ENCODE data around the gene SRGAP1. TPM values are rescaled to one million over a fixed set of nuclear protein-coding genes. Genes with fewer than 3 reads are reported as not detected.

SRGAP1 gene
- total and polyA plus RNA-seq, 9 of the 15 experiments (the other 6 are each of a cell fraction or from before 2014, with no cell fraction given) = 0.01 to 0.13 (median 0.04) TPM; not detected in 3

DNA sequence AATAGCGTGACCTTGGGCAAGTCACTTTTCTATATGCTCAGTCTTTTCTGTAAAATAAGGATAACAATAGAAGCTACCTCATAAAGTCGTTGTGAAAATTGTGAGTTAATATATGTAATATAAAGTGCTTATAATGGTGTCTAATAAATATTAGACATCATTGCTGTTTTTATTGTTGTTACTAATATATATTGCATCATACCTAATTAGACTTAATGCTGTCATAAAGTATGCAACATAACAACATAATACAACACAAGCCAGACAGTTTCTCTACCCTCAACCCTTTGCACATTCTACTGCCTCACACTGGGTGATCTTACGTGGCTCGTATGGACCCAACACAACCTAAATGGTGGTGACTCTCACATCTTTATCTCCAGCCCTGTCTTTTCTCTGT lies 240.7 kb downstream of the SRGAP1 start:
- no TSS peak for BruUV-seq (replicated peaks)
- H3K4me3 ChIP-seq = no peak overlapping the region
- no peaks in the 10 kb centered on the region for H3K9me3 ChIP-seq (replicated peaks; ENCODE audit: control insufficient read depth, insufficient read depth, low read depth, low read length)
- DNase-seq (ENCODE audit: extremely low read depth in 1 of 4, low spot score in 3 of 4) (no peak), FAIRE-seq (no peak), ATAC-seq (no peak)
- no peaks in the 10 kb centered on the region for H3K79me2 ChIP-seq (ENCODE audit: control insufficient read depth, insufficient read depth, low read length)
- no peaks in the 10 kb centered on the region for H3K9me1 ChIP-seq (ENCODE audit: control insufficient read depth, insufficient read depth, low read length)
- intact Hi-C loops (cut with micrococcal nuclease) (no loop called here), in situ Hi-C loops (cut with MboI) (no loop called here)
- no peak overlapping the region for H2AFZ ChIP-seq (ENCODE audit: low read depth, low read length)
- H3K4me2 ChIP-seq (ENCODE audit: insufficient read depth, low read length) = no peak overlapping the region
- no peak overlapping the region for H3K9ac ChIP-seq (ENCODE audit: insufficient read depth in 1 of 2, low read depth in 2 of 2, low read length in 2 of 2)
- 0% methylated on average over 4 of the region's 4 CpGs for WGBS (ENCODE audit: insufficient coverage, low coverage, missing lambda C conversion rate)
- POLR2A ChIA-PET = interaction anchor here (1.8 kb wide), 1 partner anchor 10 kb away, joined by 4 read pairs; no protein-coding TSS in a partner anchor
- H3K27me3 ChIP-seq (ENCODE audit: control insufficient read depth in 2 of 2, insufficient read depth in 2 of 2, low read length in 2 of 2) = no peaks in the 10 kb centered on the region; a peak in 2 of 5 replicates
- H4K20me1 ChIP-seq (replicated peaks; ENCODE audit: control insufficient read depth, insufficient read depth, low read length) = no peaks in the 10 kb centered on the region
- CTCF ChIA-PET (ENCODE audit: low intra/inter-chr PET ratio) = no interaction called here
- TF ChIP-seq, protein P1, sequence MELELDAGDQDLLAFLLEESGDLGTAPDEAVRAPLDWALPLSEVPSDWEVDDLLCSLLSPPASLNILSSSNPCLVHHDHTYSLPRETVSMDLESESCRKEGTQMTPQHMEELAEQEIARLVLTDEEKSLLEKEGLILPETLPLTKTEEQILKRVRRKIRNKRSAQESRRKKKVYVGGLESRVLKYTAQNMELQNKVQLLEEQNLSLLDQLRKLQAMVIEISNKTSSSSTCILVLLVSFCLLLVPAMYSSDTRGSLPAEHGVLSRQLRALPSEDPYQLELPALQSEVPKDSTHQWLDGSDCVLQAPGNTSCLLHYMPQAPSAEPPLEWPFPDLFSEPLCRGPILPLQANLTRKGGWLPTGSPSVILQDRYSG (tag; conservative IDR thresholded peaks at IDR 0.05; ENCODE audit: low read depth) = no peak
- TF ChIP-seq CEBPG (CRISPR knock-in tag; IDR thresholded peaks at IDR 0.05) = no peak
- TF ChIP-seq CEBPG (tag; conservative IDR thresholded peaks at IDR 0.05 in 1 of 2, IDR thresholded peaks at IDR 0.05 in 1 of 2) = peak in 1 of 2 experiments; percentile 86; a peak in 2 of 4 replicates
- TF ChIP-seq CEBPB (tag; IDR thresholded peaks at IDR 0.05) = peak; percentile 71
- H3K4me1 ChIP-seq (replicated peaks in 1 of 2; ENCODE audit: control insufficient read depth in 2 of 2, insufficient read depth in 2 of 2, low read length in 2 of 2) = no peaks in the 10 kb centered on the region
- H3K27ac ChIP-seq (ENCODE audit: extremely low read depth, low read depth, low read length) = no peak overlapping the region
- H3K36me3 ChIP-seq (ENCODE audit: control insufficient read depth, insufficient read depth, low read length) = no peaks in the 10 kb centered on the region

DNA sequence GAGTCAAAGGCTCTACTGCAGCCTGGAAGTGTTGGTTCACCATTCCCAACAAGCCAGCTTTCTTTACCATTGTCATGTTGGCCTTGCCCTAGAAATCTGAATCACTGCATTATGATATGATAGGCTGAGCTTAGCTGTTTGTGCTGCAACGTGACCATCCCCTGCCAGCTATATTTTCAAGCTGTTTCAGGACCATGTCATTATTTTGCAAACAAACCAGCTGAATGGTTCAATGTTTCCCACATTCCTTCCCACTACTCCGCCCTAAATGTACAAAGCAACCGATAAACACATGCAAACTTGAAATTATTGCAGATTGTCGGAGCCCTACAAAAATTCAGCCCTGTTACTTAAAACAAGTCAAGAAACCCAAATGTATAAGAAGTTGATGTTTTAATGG lies 241.5 kb downstream of the SRGAP1 start:
- POLR2A ChIA-PET = interaction anchor here (1.8 kb wide), 1 partner anchor 9 kb away, joined by 4 read pairs; no protein-coding TSS in a partner anchor
- H3K27me3 ChIP-seq (ENCODE audit: control insufficient read depth in 2 of 2, insufficient read depth in 2 of 2, low read length in 2 of 2) = no peaks in the 10 kb centered on the region; a peak in 2 of 5 replicates
- ATAC-seq = no peak
- FAIRE-seq = no peak
- no peaks in the 10 kb centered on the region for H3K36me3 ChIP-seq (ENCODE audit: control insufficient read depth, insufficient read depth, low read length)
- H3K79me2 ChIP-seq (ENCODE audit: control insufficient read depth, insufficient read depth, low read length) = no peaks in the 10 kb centered on the region
- no peaks in the 10 kb centered on the region for H3K4me1 ChIP-seq (replicated peaks in 1 of 2; ENCODE audit: control insufficient read depth in 2 of 2, insufficient read depth in 2 of 2, low read length in 2 of 2)
- no peak for DNase-seq (ENCODE audit: extremely low read depth in 1 of 4, low spot score in 3 of 4)
- no peak overlapping the region for H3K4me3 ChIP-seq
- CTCF ChIA-PET (ENCODE audit: low intra/inter-chr PET ratio) = no interaction called here
- no peaks in the 10 kb centered on the region for H3K9me3 ChIP-seq (replicated peaks; ENCODE audit: control insufficient read depth, insufficient read depth, low read depth, low read length)
- BruUV-seq (replicated peaks) = no TSS peak
- no peak overlapping the region for H2AFZ ChIP-seq (ENCODE audit: low read depth, low read length)
- H3K27ac ChIP-seq (ENCODE audit: extremely low read depth, low read depth, low read length) = no peak overlapping the region
- in situ Hi-C loops (cut with MboI) = no loop called here
- intact Hi-C loops (cut with micrococcal nuclease) = no loop called here
- no peaks in the 10 kb centered on the region for H3K9me1 ChIP-seq (ENCODE audit: control insufficient read depth, insufficient read depth, low read length)
- no peak overlapping the region for H3K4me2 ChIP-seq (ENCODE audit: insufficient read depth, low read length)
- 0% methylated on average over 4 of the region's 4 CpGs for WGBS (ENCODE audit: insufficient coverage, low coverage, missing lambda C conversion rate)
- H3K9ac ChIP-seq (ENCODE audit: insufficient read depth in 1 of 2, low read depth in 2 of 2, low read length in 2 of 2) = no peak overlapping the region
- no peaks in the 10 kb centered on the region for H4K20me1 ChIP-seq (replicated peaks; ENCODE audit: control insufficient read depth, insufficient read depth, low read length)
- no peak for TF ChIP-seq ZFP30 (CRISPR knock-in tag; IDR thresholded peaks at IDR 0.05; ENCODE audit: borderline replicate concordance)
- no peak for TF ChIP-seq SPI1 (IDR thresholded peaks at IDR 0.05; ENCODE audit: borderline replicate concordance, low read depth, low read length)
- TF ChIP-seq DDX20 (tag; IDR thresholded peaks at IDR 0.05; ENCODE audit: low read depth) = no peak
- TF ChIP-seq, protein P2, sequence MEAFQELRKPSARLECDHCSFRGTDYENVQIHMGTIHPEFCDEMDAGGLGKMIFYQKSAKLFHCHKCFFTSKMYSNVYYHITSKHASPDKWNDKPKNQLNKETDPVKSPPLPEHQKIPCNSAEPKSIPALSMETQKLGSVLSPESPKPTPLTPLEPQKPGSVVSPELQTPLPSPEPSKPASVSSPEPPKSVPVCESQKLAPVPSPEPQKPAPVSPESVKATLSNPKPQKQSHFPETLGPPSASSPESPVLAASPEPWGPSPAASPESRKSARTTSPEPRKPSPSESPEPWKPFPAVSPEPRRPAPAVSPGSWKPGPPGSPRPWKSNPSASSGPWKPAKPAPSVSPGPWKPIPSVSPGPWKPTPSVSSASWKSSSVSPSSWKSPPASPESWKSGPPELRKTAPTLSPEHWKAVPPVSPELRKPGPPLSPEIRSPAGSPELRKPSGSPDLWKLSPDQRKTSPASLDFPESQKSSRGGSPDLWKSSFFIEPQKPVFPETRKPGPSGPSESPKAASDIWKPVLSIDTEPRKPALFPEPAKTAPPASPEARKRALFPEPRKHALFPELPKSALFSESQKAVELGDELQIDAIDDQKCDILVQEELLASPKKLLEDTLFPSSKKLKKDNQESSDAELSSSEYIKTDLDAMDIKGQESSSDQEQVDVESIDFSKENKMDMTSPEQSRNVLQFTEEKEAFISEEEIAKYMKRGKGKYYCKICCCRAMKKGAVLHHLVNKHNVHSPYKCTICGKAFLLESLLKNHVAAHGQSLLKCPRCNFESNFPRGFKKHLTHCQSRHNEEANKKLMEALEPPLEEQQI (IDR thresholded peaks at IDR 0.05) = no peak
- TF ChIP-seq, protein P3, sequence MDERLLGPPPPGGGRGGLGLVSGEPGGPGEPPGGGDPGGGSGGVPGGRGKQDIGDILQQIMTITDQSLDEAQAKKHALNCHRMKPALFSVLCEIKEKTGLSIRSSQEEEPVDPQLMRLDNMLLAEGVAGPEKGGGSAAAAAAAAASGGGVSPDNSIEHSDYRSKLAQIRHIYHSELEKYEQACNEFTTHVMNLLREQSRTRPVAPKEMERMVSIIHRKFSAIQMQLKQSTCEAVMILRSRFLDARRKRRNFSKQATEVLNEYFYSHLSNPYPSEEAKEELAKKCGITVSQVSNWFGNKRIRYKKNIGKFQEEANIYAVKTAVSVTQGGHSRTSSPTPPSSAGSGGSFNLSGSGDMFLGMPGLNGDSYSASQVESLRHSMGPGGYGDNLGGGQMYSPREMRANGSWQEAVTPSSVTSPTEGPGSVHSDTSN (CRISPR knock-in tag; IDR thresholded peaks at IDR 0.05; ENCODE audit: low read depth) = no peak
- TF ChIP-seq, protein P3 (tag; conservative IDR thresholded peaks at IDR 0.05; ENCODE audit: low read depth) = no peak

Data from K562 (cell line).